Upper lobe of left lung (tissue), 6 donors: Measurements from ENCODE around the gene SEMA6D. TPM values are rescaled to one million over a fixed set of nuclear protein-coding genes. Genes with fewer than 3 reads are reported as not detected.

ENCODE experiments used
- ATAC-seq, 2 donors: fragments of 200-7000 bp; cut with Tn5 transposase; one replicate each; pipeline ENCODE4 v1.9.1; 2022; ENCODE audit warnings: mild to moderate bottlenecking in 2 of 2, moderate library complexity in 2 of 2; ENCODE audit not compliant: low FRiP score in 2 of 2
- DNase-seq, 2 donors: peaks; one replicate each; pipeline ENCODE4 v3.0.0-alpha.2; 2019 to 2020
- H3K27ac ChIP-seq, 4 donors: fragments of 200-600 bp; sonication (generic); one replicate each; pipeline ENCODE4 v1.5.1; 2016 to 2019
- H3K27me3 ChIP-seq, 4 donors: fragments of 200-600 bp; sonication (generic); one replicate each; pipeline ENCODE4 v1.5.1; 2017 to 2019
- H3K36me3 ChIP-seq, 4 donors: fragments of 200-600 bp; sonication (generic); one replicate each; pipeline ENCODE4 v1.5.1; 2016 to 2019
- H3K4me1 ChIP-seq, 4 donors: fragments of 200-600 bp; sonication (generic); one replicate each; pipeline ENCODE4 v1.5.1; 2018 to 2019
- H3K4me3 ChIP-seq, 4 donors: fragments of 200-600 bp; sonication (generic); one replicate each; pipeline ENCODE4 v1.5.1; 2017 to 2019; ENCODE audit warnings: mild to moderate bottlenecking in 2 of 4, moderate library complexity in 1 of 4
- H3K9me3 ChIP-seq, 4 donors: fragments of 200-600 bp; sonication (generic); one replicate each; pipeline ENCODE4 v1.5.1; 2018 to 2019
- CTCF ChIP-seq, 6 experiments: fragments of 450-650 bp in 4 of 6; fragments of 200-600 bp in 2 of 6; sonication (generic) in 2 of 6; IDR thresholded peaks; one replicate each; pipeline ENCODE4 v1.5.1; 2016 to 2019; ENCODE audit warnings: antibody characterized with exemption in 6 of 6
- EP300 ChIP-seq, 4 donors: sonication (generic); formaldehyde crosslinking; IDR thresholded peaks; one replicate each; pipeline ENCODE4 v1.5.1; 2017; ENCODE audit warnings: antibody characterized with exemption in 4 of 4, control low read depth in 2 of 4
- POLR2A ChIP-seq, 4 donors: fragments of 450-650 bp; IDR thresholded peaks; one replicate each; pipeline ENCODE4 v1.5.1; 2016 to 2017; ENCODE audit warnings: antibody characterized with exemption in 4 of 4, mild to moderate bottlenecking in 2 of 4
- POLR2AphosphoS5 ChIP-seq, 2 donors: sonication (generic); formaldehyde crosslinking; IDR thresholded peaks; one replicate each; pipeline ENCODE4 v1.5.1; 2017; ENCODE audit warnings: antibody characterized with exemption in 2 of 2
- whole genome bisulfite sequencing, 2 donors: methylation state at CpG; one replicate each; pipeline ENCODE4 v1.1.5; 2017 to 2018; 5-methylcytosine and 5-hydroxymethylcytosine counted together
- total RNA-seq, 6 donors: library from RNA; depleted of rRNA in 4 of 6; stranded (reverse); fragments of >200 nt in 4 of 6; gene quantifications; one replicate each; pipeline versions ENCODE4 v1.1.0 to v1.2.1, GENCODE V29; 2016 to 2021
- donor health status: DM: no; HTN: no; CAD: no; lungs with moderate emphysema.
- donor health status: DM: no; HTN: yes; CAD: no; lungs with severe emphysema.

The SEMA6D gene
- total RNA-seq, 6 donors from 2014 or later: 6.9 to 10.5 (median 9.0) TPM

- no peak overlapping the region for H3K4me3 ChIP-seq
- no peaks in the 10 kb centered on the region for H3K36me3 ChIP-seq
- no peak for ATAC-seq
- H3K27me3 ChIP-seq: no peaks in the 10 kb centered on the region
- WGBS, 2 donors: 91 to 96% methylated on average over 4 of the region's 4 CpGs
- peaks cover 0 to 3% (median 0%) of the 10 kb centered on the region in 4 donors for H3K4me1 ChIP-seq
- H3K9me3 ChIP-seq: no peaks in the 10 kb centered on the region
- TF ChIP-seq EP300 (IDR thresholded peaks at IDR 0.05): no peak
- TF ChIP-seq CTCF (IDR thresholded peaks at IDR 0.05): no peak
- no peak for TF ChIP-seq POLR2AphosphoS5 (IDR thresholded peaks at IDR 0.05)
- TF ChIP-seq POLR2A (IDR thresholded peaks at IDR 0.05): no peak
- DNase-seq: no peak
- H3K27ac ChIP-seq: no peak overlapping the region
Observed at GRCh38 chr15:47741082-47741481, 23.8 kb downstream of the SEMA6D start.

- TF ChIP-seq EP300 (IDR thresholded peaks at IDR 0.05): no peak
- no peak for TF ChIP-seq POLR2AphosphoS5 (IDR thresholded peaks at IDR 0.05)
- TF ChIP-seq POLR2A (IDR thresholded peaks at IDR 0.05): no peak
- TF ChIP-seq CTCF (IDR thresholded peaks at IDR 0.05): no peak
- WGBS, 2 donors: 86 to 92% methylated on average over 5 of the region's 5 CpGs
- Histone ChIP-seq H3K36me3 (no peaks in the 10 kb centered on the region), H3K27ac (no peak overlapping the region), H3K9me3 (no peaks in the 10 kb centered on the region), H3K4me3 (no peak overlapping the region), H3K27me3 (no peaks in the 10 kb centered on the region), H3K4me1 (no peaks in the 10 kb centered on the region)
- DNase-seq (no peak), ATAC-seq (no peak)
Observed at GRCh38 chr15:47741907-47742306, 24.6 kb downstream of the SEMA6D start.

GRCh38 chr15:47742334-47742733 is 25.0 kb downstream of the SEMA6D start:
- WGBS, 2 donors: 81 to 84% methylated on average over 5 of the region's 5 CpGs
- no peaks in the 10 kb centered on the region for H3K4me1 ChIP-seq
- H3K4me3 ChIP-seq: no peak overlapping the region
- DNase-seq: no peak
- H3K36me3 ChIP-seq: no peaks in the 10 kb centered on the region
- ATAC-seq: peak in 1 of 2 donors; percentile 31
- no peaks in the 10 kb centered on the region for H3K9me3 ChIP-seq
- H3K27ac ChIP-seq: no peak overlapping the region
- no peak for TF ChIP-seq POLR2AphosphoS5 (IDR thresholded peaks at IDR 0.05)
- no peak for TF ChIP-seq POLR2A (IDR thresholded peaks at IDR 0.05)
- TF ChIP-seq CTCF (IDR thresholded peaks at IDR 0.05): no peak
- TF ChIP-seq EP300 (IDR thresholded peaks at IDR 0.05): no peak
- no peaks in the 10 kb centered on the region for H3K27me3 ChIP-seq

GRCh38 chr15:47742742-47743141 is 25.4 kb downstream of the SEMA6D start:
- H3K27me3 ChIP-seq: no peaks in the 10 kb centered on the region
- ATAC-seq (no peak), DNase-seq (no peak)
- TF ChIP-seq POLR2A (IDR thresholded peaks at IDR 0.05) (no peak), POLR2AphosphoS5 (IDR thresholded peaks at IDR 0.05) (no peak), EP300 (IDR thresholded peaks at IDR 0.05) (no peak), CTCF (IDR thresholded peaks at IDR 0.05) (no peak)
- no peaks in the 10 kb centered on the region for H3K9me3 ChIP-seq
- H3K27ac ChIP-seq: no peak overlapping the region
- no peaks in the 10 kb centered on the region for H3K4me1 ChIP-seq
- no peaks in the 10 kb centered on the region for H3K36me3 ChIP-seq
- 85 to 88% methylated on average over 2 of the region's 2 CpGs for WGBS, 2 donors
- H3K4me3 ChIP-seq: no peak overlapping the region

GRCh38 chr15:47743385-47743784 is 26.1 kb downstream of the SEMA6D start:
- 78 to 83% methylated on average over 6 of the region's 6 CpGs for whole genome bisulfite sequencing, 2 donors

More at GRCh38 chr15:47743385-47743784, 26.1 kb downstream of the SEMA6D start:
- H3K27ac ChIP-seq: no peak overlapping the region
- TF ChIP-seq EP300 (IDR thresholded peaks at IDR 0.05): no peak
- no peak for TF ChIP-seq POLR2A (IDR thresholded peaks at IDR 0.05)
- no peak for TF ChIP-seq CTCF (IDR thresholded peaks at IDR 0.05)
- DNase-seq (no peak), ATAC-seq (no peak)
- H3K27me3 ChIP-seq: no peaks in the 10 kb centered on the region
- H3K4me3 ChIP-seq: no peak overlapping the region
- no peaks in the 10 kb centered on the region for H3K4me1 ChIP-seq
- no peaks in the 10 kb centered on the region for H3K36me3 ChIP-seq
- no peaks in the 10 kb centered on the region for H3K9me3 ChIP-seq
